Stimulated activated CD4-positive, alpha-beta T cell treated with anti-CD3 and anti-CD28 coated beads, TNF-alpha, amount 100 ng/mL, for 1 hour (primary cell): ENCODE results near the gene OXSR1.
A peak's percentile ranks its signal among the peaks of the same experiment; 100 is the strongest.
"Not testable (repeated sequence)": the region's sequence is repeated elsewhere in the genome, so short reads cannot be mapped to it uniquely, and the experiment has no call there.

Experiments used
- DNase-seq, 3 donors: peaks; one replicate each; pipeline ENCODE4 v3.0.0-alpha.2; 2020; ENCODE audit warnings: low read depth in 3 of 3, low spot score in 1 of 3

Gene OXSR1

DNA sequence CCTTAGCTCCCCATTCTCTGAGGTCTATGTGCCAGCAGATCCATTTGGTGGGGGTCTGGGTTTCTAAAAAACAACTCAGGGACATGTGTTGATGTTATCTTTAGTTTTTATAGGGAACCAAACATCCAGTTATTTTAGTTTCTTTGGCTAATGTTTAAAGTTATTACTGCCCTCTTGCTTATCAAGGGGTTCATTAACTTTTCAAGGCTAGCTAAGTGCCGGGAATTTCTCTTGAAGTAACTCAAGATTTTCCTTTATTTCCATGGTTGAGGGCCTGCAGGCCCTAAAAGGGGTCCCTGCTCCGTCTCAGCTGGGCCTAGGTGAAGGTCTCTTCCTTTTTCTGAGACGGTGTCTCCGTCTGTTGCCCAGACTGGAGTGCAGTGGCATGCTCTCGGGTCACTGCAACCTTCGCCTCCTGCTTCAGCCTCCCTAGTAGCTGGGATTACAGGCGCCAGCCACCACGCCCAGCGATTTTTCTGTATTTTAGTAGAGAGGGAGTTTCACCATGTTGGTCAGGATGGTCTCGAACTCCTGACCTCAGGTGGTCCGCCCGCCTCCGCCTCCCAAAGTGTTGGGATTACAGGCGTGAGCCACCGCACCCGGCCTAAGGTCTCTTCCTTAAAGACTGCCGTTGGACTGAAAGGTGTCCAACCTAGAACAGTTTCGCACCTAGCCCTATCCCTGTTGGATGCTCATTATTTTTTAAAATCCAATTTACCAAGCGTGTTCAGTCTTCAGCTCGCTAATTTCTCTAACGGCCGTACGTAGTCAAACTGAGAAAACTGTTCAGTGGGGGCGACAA, 1.3 kb upstream of the OXSR1 start:
- DNase-seq = no peak

DNA sequence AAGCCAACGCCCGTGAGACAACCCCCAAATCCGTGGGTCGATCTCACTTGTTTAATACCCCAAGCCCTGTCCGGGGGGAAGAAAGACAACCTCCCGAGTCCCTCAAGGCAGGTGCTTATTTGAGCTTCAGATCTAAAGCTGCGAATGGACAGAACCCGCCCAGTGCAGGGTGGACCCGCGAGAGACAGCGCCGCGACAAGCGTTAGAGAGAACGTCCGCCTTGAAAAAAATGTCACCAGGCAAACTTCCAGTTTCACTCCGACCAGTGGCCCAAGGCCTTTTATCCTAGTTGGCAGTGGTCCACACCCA, 740 bp upstream of the OXSR1 start:
- DNase-seq = no peak

DNA sequence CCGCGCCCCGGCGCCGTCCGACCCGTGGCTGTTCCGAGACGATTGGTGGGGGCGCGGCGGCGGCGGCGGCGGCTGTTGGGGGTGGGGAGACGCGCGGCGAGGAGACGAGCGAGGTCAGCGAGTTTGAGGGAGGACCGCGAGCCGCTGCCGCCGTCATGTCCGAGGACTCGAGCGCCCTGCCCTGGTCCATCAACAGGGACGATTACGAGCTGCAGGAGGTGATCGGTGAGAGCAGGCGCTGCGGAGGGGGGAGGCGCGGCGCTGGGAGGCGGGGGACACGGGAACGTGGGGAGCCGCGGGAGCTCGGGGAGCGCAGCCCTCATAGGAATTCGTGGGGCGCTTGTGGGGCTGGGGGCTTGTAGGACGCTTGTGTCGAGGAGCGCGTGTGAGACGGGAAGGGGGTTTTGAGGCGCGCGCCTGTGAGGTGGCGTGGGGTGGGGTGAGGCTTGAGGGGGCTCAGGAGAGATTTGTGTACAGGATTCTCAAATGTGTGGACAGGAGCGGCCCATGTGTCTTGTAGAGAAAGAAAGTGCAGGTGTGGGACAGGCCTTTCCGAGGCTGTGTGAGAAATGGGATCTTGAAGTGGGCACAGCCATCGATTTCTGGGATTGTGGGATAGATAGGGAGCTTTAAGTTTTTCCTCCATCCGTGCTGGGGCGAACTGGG, 518 bp downstream of the OXSR1 start:
- peak in 2 of 3 donors; percentile 10 to 15 for DNase-seq

DNA sequence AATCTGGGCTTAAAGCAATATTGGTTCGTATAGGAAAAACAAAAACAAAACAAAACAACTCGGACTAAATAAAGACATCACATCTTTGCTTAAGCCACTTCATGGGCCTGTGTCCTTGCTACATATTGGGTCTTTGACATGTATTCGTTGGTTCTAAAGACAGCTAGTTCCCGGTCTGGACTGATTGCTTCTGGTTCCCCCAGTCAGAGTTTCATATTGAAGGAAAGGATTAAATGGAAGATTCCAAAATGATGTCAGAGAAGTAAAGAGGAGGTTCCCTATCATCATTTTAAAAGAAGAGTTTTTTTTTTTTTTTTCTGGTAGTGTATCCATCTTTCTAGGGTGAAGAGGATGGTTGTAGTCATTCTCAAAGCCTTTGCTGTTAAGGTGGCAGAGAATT, 2.3 kb downstream of the OXSR1 start:
- no peak for DNase-seq

DNA sequence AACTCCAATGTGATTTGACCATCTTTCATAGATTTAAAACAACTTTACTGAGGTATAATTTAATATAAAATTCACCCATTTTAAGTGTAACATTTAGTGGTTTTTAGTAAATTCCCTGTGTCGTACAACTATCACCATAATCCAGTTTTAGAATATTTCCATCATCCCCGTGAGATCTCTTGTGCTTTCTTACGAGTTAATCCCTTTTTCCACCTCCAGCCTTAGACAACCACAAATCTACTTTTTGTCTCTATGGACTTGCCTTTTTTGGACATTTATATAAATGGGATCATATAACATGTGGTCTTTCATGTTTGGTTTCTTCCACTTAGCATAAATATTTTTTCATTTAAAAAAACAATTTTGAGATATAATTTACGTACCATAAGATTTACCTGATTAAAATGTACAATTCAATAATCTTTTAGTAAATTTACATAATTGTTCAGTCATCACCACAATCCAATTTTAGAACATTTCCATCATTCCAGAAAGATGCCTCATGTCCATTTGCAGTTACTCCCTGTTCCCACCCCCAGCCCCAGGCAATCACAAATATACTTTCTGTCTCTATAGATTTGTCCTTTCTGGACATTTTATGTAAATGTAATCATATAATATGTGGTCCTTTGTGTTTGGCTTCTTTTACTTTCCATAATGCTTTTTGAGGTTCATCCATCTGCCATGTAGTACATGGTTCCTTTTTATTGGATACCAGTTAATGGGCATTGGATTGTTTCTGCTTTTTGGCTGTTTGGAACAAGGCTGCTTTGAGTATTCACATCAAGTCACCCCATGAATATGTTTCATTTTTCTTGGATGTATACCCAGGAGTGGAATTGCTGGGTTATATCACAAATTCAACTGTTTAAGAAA, 3.1 kb downstream of the OXSR1 start:
- DNase-seq = no peak

DNA sequence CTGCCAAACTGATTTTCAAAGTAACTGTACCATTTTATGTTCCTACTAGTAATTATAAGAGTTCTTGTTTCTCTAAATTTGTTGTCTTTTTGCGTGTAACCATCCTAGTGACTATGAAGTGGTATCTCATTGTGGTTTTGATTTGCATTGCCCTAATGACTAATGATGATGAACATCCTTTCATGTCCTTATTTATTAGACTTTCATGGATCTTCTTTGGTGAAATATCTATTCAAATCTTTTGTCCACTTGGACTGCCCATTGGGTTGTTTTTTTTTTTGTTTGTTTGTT, 3.6 kb downstream of the OXSR1 start:
- no peak for DNase-seq

DNA sequence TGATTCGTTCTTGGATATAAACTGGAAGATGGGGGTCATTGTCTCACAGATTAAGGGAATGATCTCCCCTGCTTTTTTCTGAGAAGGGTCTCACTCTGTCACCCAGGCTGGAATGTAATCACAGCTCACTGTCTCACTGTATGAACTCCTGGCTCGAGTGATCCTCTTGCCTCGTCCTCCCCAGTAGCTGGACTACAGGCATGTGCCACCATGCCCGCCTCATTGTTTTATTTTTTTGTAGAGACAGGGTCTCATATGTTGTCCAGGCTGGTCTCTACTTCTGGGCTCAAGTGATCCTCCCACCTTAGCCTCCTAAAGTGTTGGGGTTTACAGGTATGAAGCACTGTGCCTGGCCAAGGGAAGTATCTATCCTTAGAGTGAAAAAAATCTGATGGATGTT, 5.4 kb downstream of the OXSR1 start:
- DNase-seq = no peak

DNA sequence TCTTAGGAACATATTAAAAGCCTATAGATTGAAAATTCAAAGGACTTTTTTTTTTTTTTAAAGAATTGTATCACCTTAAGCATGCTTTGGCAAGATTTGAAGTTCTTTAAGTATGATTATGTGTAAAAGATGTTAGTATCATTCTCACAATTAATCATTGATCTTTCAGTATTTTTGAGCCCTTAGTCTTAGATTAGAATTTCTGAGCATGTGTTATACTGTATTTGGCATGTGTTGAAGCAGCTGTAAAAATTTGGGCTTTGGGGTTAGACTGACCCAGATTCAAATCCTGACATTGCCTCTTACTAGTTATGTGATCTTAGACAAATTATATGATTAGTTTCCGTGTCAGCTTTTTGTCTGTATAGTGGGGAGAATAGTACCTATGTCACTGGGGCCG, 6.3 kb downstream of the OXSR1 start:
- no peak for DNase-seq

DNA sequence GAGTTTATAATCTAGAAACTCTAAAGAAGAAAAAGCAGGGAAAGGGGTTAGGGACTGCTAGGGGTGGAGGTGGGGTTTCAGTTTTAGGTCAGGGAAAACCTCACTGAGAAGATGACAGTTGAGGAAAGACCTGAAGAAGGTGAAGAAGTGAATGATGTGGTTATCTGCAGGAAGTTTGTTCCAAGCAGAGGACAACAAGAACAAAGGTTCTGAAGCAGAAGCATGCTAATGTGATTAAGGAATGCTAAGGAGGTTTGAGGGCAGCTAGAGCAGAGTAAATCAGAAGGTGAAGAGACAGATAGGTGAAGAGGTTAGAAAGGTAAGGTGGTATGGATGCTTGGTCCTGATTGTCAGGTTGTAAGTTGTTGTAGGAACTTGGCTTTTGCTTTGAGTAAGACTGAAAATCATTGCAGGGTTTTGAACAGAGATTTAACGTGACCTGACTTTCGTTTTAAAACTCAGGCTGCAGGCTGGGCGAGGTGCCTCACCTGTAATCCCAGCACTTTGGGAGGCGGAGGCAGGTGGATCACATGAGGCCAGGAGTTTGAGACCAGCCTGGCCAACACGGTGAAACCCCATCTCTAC, 8.6 kb downstream of the OXSR1 start:
- no peak for DNase-seq

DNA sequence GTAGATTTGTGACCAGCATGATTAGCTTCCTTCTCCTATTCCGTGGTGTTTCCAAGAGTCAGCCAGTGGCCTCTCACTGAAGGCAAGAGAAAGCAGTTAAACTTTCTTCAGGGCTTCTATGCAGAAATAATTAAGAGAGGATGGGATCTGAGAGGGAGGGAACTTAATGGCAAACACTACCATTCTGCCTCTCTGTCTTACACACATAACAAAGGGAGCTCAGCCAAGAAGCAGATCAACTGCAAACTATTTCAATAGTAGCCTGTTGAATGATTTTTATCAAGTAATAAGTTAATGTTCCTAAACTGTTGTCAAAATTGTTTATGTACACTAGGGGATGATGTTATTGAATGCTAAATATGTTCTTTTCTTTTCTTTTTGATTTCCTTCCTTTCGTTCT, 11.8 kb downstream of the OXSR1 start:
- no peak for DNase-seq

DNA sequence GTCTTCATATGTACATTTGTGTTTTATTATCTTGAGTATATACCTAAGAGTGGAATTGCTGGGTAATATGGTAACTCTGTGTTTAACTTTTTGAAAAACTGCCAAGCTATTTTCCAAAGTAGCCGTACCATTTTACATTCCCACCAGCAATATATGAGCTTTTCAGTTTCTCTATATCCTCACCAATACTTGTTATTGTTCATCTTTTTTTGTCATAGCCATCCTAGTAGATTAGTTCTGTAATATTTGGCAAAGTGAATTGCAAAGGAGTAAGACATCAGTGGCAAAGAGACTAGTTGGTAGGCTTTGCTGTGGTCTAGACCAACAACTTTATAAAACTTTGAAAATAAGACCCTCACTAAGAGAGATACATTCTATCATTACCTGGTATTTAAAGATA, 21.4 kb downstream of the OXSR1 start:
- no peak for DNase-seq

DNA sequence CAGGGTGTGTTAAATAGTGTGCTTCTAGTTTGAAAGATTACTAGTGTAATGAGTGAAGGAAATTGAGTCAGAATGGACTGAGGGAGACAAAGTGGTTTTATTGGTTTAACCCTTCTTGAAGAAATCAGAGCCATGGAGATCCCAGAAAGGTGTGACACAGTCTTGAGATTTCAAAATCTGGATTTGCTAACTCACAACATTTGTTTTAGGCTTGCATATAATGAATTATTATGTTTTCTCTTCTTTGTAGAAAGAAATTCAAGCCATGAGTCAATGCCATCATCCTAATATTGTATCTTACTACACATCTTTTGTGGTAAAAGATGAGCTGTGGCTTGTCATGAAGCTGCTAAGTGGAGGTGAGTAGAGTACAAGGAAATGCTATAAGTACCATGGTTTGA, 25.1 kb downstream of the OXSR1 start:
- no peak for DNase-seq

DNA sequence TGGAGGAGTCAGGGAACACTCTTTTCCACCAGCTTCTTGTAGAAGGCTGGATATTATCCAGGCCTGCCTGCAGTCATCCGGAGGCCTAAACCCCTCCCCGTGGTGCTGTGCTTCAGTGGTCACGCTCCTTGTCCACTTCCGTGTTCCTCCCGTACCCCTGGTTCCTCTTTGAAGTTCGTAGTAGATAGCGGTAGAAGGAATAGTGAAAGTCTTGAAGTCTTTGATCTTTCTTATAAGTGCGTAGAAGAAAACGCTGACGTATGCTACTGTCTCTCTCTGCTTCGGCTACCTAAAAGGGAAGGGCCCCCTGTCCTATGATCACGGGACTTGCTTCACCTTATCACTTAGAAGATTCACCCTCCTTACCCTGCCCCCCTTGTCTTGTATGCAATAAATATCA, 37.6 kb downstream of the OXSR1 start:
- DNase-seq = not testable (repeated sequence)

DNA sequence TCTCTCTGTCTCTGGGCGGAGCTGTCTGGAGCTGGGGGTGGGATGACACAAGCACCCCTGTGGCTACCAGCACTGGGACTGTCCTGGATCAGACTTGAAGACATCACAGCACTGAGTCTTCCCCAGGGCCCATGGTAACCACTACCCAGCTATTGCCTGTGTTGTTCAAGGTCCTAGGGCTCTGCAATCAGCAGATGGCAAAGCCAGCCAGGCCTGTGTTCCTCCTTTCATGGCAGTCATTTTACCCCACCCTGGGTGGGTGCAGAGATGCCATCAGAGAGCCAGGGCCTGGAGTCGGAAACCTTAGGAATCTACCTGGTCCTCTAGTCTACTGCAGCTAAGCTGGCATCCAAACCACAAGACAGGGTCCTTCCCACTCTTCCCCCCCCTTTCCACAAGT, 38.4 kb downstream of the OXSR1 start:
- no peak for DNase-seq

DNA sequence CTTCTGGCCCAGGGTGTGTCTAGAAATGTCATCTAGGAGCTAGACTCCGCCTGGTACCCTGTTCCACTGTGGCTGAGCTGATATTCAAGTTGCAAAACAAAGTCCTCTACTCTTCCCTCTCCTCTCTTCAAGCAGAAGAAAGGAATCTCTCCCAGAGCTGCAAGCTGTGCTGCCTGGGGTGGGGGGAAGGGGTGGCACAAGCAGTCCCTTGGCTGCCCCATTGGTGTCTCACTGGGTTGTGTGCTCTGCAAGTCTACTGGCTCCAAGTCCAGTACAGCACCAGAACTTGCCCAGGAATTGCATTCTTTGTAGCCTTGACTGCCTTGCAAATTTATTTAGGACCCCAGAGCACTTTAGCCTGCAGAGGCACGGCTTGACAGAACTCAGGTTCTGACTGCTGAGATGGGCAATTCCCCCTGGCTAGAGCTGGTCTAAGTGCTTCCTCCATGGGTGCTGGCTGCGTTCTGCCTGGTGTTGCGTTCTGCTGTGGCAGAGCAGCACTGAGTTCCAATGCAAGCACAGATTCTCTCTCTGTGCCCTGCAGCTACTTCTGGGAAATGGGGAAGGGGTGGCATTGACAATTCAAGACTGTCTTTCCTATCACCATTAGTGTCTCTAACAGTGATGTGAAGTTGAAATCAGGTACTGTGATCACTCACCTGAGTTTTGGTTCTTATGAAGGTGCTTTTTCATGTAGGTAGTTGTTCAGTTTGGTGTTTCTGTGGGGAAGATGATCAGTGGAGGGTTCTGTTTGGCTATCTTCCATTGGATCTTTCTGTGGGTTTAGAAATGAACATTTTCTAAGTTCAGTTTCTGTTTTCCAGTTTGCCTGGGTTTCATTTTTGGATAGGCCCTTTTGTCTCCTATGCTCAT, 39.5 kb downstream of the OXSR1 start:
- no peak for DNase-seq

DNA sequence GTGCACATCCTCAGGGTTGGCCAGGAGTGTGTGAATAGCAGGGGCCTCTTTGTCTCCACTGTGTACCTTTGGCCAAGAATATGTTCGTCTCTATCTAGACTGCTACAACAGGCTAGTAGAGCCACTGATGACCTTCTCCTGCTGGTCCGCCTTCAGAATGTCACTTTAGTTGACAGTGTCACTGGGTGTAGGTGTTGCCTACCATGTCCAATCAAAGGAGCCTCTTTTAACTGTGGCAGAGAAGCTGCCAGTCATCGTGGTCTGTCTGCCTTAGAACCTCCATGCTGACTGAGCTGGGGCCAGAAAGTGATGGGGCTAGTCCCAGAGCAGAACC, 40.1 kb downstream of the OXSR1 start:
- no peak for DNase-seq

DNA sequence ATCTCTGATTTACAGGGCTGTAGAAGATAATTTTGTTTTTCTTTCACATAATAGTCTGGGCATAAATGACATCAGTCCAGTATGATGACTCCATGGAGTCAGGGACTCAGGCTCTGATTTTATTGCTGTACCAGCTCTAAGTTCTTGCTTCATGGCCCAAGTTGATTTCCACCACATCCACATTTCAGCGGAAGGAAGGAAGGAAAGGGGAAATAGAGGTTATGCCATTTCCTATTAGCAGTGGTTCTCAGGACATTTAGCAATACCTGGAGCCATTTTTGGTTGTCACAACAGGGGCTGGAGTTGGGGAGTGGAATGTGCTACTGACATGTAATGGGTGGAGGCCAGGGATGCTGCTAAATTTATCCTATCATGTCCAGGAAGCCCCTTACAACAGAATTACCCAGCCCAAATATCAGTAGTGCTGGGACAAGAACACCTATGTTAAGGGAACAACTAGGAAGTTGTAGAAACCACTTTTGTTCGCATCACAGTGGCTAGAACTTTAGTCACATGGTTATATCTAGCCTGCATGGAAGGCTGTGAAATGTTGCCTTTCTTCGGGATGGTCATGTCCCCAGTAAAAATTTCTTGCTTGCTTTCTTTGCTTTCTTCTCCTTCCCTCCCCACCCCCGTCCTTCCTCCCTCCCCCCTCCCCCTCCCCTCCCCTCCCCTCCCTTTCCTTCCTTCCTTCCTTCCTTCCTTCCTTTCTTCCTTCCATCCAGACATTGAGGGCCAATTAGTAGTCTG, 42.1 kb downstream of the OXSR1 start:
- no peak for DNase-seq

DNA sequence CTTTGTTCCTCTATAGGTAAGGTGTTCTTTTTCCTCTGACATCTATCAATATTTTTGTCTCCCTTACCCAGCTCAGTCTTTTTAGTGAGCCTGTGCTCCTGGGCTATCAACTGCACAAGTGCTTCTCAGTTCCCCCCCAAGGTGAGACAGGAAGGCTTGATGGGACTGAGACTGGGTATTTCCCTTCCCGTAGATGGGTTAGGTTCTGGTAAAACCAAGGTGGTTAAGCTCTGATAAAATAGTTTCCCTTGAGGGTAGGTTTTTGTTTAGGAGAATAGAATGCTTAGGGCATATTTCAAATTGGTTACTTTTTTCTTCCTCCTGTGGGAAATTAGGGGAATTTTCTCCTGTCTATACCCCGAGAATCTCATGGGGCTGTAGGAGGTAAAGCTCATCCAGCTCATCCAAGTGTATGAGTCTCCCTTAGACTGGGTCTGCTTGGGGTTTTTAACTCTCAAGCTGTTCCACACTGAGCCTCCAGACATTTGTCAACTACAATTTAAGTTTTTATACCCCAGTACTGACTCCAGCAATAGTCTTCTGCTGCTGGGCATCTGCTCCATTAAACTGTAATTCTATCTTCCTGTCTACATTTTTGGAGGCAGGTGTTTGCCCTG, 44.9 kb downstream of the OXSR1 start:
- DNase-seq = no peak

DNA sequence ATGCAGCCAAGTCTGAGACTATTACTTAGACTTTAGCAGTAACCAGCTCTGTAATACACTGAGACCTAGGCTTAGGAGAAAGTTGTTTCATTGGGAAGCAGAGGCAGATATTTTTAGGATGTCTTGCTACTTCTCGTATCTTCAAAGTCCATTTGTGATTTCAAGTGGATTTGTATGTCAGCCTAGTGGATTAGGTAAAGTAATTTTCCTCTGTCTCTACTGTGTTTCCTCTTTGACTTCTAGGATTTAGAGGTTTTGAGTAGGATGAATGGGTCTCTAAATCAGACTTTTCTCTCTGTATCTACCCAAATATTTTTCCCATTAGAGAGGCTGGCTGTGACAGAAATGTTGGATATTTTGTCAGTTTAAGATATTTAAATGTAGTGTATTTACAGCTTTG, 46.8 kb downstream of the OXSR1 start:
- DNase-seq = no peak

DNA sequence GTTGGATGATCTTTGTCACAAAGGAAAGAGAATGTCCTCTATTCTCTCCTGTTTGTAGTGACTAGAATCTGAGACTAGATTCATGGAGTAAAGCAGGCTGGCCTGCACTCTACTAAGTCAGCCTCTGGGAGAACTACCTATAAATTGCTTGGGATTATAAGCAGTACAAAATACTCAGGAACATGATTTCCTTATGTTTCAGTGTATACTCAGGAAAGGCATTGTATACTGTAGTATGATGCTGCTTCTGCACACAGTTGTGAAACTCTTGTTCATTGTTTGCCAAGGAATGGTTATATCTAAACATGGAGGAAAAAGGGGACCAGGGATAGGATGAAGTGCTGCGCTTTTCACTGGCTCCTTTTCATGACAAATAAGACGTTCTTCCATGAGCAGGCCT, 49.2 kb downstream of the OXSR1 start:
- no peak for DNase-seq
